Activated CD4-positive, alpha-beta T cell treated with anti-CD3 and anti-CD28 coated beads, Interleukin-2, amount 50 U/mL, for 48 hours (primary cell): ENCODE measurements around the gene IGSF9.
"Not testable (repeated sequence)": the region's sequence is repeated elsewhere in the genome, so short reads cannot be mapped to it uniquely, and the experiment has no call there.

Experiments used
- DNase-seq, 2 experiments: peaks; one replicate each; pipeline ENCODE4 v3.0.0-alpha.2; 2020

Gene IGSF9

DNA sequence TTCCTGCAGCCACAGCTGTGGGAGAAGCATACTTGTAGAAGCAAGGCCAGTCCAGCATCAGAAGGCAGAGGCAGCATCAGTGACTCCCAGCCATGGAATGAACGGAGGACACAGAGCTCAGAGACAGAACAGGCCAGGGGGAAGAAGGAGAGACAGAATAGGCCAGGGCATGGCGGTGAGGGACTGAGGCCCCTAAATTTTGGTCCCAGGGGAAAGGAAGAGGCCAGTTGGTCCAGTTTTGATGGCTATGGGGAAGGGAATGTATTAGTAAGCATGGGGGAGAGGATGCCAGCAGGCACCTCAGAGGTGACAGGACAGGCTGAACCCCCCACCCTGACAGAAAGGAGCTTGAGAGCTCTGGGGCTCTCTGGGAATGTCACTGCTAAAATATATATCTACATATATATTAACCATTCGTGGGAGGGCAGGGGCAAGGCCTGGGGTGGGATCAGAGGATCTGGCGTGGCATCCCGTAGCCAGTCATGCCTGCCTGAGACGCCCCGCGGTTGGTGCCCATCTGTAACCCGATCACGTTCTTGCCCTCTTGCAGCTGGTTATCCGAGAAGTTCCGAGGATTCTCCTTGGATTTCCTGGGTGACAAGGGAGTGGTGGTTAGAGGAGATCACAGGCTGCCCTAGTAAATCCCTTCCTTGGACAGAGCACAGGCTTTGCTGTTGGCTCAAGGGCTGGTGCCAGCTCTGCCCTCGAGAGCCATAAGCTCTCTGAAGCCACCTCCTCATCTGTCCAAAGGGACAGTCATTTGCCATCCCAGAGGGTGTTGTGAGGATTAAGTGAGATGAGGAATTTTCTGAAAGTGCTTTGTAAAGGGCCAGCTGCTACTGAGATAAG, 26.8 kb downstream of the IGSF9 start:
- no peak for DNase-seq

DNA sequence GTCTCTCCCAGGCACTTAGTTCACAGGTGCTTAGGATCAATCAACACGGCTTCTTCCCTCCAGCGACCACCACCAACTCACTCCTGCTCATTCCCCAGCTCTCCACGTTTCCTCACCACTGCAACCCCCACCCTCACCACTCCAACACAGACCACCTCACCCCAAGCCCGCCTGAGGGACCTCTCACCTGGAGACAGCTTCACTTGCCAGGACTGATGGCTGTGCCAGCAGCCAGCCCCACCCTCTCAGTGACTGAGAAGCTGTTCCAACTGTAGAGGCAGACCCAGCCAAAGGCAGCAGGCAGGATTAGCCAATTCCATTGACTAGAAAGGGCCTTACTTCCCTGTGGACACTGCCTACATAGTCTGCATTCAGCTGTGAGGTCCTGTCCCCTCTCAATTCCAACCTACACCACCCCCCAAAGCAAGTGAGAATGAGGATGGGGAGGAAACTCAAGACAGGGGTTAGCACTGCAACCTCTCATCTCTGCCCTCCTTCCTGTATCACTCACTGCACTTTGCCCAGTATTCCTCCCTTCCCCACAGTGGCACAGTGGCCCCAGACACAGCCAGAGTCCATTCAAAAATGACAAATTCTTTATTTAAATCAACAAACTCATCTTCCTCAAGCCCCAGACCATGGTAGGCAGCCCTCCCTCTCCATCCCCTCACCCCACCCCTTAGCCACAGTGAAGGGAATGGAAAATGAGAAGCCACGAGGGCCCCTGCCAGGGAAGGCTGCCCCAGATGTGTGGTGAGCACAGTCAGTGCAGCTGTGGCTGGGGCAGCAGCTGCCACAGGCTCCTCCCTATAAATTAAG, 27.7 kb downstream of the IGSF9 start:
- DNase-seq = no peak

DNA sequence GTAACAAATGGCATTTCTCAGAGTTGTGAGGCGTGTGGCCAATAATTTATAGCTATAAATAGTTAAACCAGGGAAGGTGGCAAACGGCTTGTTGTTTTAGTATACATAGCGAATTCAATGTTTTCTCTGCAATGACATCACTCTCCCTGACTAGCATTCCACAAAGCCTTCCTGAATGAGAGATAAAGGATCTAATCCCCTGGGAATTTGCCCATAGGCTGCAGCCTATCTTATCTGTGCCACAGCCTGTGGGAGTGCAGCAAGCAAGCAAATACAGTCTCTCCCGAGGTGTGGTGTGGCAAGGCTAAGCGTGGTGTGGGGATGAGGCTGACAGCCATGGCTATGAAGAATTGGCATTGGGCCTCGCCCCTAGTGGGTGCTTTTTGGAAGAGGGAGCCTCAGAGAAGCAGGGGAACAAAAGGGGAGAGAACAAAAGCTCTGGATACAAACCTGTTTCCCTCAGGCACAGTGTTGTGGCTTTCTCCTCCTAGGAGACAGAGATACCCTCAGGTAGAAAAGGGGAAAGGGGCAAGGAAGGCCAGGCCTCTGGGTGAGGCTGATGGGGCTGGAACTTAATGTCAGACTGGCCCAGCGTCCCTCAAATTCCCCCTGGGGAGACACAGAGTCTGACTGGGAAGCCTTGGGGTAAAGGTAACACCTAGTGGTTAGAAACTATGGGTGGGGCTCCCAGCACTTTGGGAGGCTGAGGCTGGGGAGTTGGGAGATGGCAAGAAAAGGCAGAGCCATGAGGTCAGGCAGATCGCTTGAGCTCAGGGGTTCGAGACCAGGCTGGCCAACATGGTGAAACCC, 29.0 kb downstream of the IGSF9 start:
- DNase-seq = no peak

DNA sequence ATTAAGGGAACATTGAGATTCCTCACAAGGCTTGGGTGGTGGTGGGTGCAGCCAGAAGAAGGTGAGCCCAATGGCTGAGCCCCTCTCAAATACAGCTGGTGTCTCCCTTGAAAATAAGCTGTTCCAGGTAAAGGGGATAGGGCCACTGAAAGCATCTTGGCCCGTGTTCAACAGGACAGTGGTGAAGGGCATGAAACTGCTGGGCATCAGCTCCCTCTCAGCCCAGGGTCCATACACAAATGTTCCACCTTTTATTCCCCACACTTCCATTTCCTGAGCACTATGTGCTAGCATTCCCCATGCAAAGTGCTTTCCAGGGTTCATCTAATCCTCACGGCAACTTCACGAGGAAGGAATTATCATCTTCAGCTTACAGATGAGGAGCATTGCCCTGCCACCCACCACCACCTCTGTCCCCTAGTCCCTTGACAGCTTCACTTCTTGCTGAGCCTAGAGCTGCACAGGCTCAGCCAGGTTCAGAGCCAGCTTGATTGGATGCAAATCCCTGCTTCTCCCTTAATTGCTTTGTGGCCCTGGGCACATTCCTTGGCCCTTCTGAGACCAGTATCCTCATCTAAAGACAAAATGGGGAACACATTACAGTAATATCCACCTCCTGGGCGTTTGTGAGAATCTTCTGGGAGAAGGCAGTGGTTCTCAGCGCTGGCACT, 29.7 kb downstream of the IGSF9 start:
- DNase-seq = no peak

DNA sequence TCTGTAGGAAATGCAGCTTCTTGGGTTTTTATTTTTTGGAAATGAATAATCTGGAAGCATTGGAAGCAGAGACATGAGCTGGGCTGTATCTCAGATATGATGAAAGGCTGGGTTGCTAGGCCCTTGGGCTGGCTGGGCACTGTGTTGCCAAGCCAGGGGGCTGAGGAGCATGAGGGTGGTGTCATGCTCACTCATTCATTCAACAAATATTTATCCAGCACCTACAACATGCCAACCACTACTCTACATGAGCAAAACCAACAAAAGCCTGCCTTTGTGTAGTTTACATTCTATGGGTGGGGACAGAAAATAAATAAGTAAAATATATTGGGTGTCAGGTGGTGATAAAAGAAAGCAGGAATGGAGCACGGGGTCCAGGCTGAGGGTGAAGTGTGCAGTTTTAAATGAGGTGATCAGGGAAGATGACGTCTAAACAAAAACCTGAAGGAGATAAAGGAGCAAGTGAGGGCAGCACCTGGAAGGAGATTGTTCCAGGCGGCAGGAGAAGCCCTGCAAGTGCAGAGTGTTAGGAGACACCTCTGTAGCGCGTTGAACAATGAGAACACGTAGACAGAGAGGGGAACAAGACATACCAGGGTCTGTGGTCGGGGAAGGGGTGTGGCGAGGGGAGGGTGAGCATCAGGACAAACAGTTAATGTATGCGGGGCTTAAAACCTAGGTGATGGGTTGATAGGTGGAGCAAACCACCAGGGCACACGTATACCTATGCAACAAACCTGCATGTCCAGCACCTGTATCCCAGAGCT, 31.0 kb downstream of the IGSF9 start:
- DNase-seq = no peak

DNA sequence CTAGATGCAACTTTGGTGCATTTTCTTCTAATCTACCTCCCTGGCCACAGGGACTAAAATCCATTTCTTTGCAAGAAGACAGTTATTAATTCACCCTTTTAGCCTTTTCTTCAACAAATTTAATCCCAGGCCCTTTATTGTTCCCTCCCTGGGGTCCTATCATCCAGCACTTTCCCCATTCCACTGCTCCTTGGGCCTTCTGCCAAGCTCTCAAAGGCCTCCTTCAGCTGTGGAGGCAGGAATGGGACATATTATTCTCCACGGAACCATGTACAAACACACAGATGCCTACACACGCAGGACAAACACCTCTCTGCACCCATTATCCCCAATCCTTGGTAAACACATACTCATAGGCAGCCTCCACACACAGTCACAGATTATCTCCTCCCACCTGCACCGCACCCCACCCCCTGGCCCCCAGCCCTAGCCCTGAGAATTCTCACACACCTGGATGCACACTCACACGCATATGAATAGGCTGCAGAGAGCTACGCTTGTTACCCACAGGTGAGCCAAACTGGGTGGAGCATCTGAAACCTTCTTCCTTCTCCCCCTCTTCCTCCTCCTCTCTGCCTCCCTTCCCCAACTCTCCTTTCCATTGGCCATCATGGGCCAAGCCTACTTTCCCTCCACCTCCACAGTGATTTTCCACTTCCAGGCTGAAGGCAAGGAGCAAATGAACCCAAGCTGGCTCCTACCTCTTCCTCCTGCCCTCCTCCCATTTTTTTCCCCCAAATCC, 31.8 kb downstream of the IGSF9 start:
- no peak for DNase-seq

DNA sequence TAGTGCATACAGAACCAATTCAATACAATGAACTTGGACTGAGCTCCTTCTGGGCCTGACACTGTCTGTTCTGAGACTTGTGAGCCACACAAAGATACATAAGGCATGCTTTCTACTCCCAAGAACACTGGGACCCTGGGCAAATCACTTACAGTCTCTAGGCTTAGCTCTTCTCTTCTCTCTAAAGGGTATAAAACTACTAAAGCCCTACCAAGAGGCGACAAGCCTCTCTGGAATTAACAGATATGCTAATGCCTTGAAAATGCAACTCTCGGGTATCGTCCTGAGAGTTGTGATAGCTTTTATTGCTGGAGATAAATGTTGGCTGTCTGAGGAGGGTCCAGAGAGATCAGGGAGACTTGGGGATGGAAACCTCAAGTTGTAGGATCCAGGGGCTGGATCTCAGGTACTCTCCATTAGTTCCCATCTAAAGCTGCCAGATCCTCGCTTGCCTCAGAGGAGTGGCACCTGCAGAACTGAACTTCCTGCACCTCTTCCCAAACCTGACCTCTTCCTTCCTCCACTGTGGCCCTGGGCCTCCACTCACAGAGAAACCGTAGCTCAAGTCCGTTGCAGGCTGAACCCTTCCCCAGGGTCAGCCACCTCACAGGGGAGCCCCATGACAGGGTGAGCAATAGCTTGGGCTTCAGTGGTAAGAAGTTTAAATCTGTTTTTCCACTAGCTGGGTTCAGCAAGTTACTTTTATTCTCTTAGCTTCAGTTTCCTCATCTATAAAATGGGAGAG, 33.9 kb downstream of the IGSF9 start:
- peak; percentile 16 to 35 for DNase-seq

DNA sequence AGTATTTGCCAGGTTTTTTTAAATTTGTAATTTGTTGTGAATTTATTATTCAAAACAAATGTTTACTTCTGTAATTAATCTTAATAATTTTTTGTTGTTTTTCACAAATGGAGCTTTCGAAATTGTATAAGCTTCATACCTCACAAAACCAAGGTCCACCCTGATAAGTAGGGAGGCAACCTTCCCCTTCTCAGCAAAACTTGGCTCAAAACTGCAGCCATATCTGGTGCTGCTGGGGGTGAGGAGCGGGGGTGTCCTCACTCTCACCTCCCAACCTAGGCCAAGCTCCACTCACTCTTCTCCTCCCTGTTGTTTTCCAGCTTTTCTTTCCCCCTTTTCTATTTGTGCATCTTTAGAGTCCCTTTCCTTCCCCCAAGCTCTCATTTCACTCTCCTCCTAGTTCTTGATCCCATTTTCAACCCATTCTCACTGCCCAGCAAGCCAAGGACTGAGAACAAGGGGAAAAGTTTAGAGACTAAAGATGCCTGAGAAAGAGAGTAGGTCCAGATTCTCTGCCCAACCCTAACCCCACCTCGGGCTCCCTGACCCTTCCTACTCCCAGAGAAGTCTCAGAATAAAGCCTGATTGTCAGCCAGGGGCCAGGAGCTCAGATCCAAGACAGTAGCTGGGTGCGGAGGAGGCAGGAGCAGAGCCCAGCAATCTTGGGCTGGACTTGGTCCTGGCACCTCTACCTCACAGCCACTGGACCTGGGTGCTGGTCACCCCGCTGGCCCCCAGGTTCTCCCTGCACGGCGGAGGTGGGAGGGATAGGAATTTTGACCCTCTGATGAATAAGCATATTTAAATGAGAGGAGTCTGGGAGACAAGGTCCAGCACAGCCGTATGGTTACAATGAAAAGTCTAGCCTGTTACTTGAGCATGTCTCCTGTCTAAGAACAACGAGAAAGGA, 37.1 kb downstream of the IGSF9 start:
- no peak for DNase-seq

DNA sequence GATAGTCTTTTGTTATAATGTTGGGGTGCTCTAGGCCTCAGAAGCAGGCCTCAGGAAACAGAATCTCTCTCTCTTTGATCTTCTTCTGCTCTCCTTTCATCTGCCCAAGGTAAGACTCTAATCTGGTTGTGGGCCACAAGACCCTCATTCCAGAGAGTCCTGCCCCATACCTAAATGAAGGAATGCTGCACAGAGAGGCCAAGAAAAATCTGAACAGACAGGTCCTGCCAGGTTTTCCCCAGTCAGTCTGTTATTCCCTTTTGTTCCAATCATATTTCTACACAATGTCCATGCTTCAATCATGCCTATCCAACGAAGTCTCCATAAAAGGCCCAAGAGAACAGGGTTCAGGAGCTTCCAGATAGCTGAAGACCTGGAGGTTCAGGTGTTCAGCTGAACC, 38.5 kb downstream of the IGSF9 start:
- no peak for DNase-seq

DNA sequence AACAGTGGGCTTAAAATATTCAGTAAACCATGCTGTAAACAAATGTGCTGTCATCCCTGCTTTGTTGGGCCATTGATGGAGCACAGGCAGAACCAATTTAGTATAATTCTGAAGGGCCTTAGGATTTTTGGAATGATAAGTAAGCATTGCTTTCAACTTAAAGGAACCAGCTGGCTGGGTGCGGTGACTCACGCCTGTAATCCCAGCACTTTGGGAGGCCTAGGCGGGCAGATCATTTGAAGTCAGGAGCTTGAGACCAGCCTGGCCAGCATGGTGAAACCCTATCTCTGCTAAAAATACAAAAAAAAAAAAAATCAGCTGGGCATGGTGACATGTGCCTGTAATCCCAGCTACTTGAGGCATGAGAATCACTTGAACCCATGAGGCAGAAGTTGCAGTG, 41.4 kb downstream of the IGSF9 start:
- DNase-seq = not testable (repeated sequence)

DNA sequence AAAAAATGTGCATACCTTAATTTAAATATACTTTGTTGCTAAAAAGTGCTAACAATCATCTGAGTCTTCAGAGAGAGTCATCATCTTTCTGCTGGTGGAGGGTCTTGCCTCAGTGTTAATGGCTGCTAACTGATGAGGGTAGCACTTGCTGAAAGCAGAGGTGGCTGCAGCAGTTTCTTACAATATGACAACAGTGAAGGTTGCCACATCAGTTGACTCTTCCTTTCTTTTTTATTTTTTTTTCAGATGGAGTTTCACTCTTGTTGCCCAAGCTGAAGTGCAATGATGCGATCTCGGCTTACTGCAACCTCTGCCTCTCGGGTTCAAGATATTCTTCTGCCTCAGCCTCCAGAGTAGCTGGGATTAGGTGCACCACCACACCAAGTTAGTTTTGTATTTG, 42.9 kb downstream of the IGSF9 start:
- no peak for DNase-seq

DNA sequence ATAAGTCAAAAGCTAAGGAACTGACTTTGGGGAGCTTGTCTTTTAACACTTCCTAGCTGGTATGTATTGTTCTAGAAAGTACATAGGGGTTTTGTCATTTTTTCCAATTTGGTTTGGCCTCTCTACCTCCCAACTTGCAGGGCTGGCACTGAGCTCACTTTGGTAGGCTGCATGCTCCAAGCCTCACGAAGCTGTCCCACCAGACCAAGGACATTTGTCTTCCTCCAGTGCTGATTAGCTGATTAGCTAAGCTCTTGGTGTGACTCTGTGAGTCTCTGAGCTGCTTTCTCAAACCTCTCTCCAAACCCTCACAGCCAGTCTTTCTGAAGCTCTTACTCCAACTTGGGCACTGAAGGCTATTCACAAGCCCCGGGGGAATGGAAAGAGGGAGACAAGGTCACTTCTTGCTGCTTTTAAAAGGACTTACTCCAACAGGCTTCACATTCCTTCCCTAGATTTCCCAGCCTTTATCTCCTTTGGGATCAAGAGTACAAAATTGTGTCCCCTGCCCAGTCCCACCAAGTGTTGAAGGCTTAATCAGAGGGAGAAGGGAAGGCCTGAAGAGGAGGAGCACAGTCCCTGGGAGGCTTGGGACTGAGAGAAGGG, 44.6 kb downstream of the IGSF9 start:
- no peak for DNase-seq

DNA sequence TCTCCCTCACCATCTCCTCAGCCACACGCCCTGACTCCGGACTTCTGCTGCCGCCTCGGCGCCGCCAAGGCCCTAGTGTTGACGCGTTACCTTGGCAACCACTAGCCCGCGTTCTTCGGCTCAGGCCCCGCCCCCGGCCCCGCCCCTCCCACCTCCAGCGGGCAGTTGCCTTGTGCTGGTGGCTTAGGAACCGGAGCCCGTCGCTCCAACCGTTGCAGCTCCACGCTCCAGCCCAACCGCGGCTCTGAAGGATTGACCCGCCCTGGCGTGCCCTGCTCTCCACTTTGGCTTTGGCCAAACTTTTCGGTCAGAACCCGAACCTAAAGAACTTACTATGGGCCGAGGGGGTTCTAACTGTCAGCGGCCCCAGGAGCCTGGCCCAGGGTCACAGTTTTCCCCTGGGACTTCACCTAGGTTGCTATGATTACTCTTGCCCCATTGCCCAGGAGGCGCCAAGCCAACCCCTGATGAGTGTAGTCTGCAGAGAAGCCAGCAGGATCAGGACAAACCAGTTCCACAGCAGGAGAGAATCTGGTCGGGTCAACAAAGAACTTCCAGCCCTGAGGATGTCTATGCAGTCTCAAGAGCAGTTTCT, 45.2 kb downstream of the IGSF9 start, which contains the start of gene CFAP45:
TSS of gene CFAP45 (minus strand) at position 80 of the 595 bp plus-strand sequence. CDS start at position 13, 67 bp downstream.
- no peak for DNase-seq

DNA sequence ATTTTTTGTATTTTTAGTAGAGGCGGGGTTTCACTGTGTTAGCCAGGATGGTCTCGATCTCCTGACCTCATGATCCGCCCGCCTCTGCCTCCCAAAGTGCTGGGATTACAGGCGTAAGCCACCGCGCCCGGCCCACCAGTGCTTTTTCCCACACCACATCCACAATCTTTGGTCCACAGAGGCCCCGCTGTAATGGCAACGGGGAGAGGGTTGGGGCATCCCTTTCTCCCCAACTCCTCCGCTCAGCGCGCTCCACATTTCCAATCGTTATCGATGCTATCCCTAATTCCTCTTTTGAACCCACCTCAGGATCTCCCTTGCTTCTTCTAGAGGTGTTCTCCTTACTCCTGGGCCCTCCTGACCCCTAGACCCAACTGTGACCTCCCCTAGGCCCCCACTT, 45.8 kb downstream of the IGSF9 start:
- not testable (repeated sequence) for DNase-seq

DNA sequence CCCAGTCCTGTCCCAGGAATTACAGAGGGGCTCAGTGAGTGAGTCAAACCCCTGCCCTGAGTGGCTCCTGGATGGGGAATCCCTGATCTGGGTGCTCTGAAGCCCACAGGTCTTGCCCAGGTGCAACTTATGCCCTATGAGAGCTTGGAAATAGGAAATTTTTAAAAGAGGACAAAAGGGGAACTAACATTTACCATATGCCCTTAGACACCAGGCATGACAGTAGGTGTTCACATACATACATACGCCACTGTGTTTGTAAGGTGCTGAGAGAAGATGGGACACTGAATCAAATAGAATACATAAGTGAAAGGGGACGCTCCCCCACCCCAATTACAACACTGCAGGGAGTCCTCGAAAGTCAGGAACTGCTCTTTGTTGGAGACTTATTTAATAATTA, 46.9 kb downstream of the IGSF9 start:
- DNase-seq = no peak

DNA sequence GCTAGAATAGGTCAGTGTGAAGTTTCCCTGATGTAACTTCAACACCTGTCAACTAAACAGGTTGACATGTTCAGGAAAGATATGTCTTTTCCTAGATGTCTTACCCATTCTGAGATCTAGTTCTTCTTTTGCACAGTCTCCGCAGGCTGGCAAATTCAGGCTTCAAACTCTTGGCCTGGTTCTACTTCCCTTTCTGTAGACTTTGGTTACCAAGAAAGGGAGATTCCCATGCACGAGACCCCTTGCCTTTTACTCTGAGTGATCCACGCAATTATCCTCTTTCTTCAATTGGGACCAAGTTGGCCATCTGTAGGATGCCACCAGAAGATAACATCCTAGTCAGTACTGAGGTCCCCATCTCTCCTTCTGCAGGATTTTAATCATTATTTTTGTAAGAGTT, 47.5 kb downstream of the IGSF9 start:
- no peak for DNase-seq

DNA sequence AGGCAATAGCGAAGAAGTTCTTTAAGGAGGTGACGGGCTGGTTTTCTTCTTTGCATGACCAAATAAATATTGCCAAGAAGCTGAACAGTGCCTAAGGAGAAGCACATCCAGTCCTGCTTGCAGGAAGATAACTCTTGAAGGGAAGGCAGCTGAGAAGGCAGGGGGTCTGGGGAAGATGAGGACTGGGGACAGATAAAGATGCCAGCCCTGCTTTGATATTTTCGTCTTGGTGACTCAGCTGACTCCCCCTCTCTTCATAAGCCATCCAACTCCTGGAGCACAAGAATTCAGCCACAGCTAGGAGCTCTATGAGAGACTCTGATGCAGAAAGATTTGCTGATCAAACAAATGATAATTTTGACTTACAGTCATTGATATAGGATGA, 48.9 kb downstream of the IGSF9 start:
- DNase-seq = no peak

DNA sequence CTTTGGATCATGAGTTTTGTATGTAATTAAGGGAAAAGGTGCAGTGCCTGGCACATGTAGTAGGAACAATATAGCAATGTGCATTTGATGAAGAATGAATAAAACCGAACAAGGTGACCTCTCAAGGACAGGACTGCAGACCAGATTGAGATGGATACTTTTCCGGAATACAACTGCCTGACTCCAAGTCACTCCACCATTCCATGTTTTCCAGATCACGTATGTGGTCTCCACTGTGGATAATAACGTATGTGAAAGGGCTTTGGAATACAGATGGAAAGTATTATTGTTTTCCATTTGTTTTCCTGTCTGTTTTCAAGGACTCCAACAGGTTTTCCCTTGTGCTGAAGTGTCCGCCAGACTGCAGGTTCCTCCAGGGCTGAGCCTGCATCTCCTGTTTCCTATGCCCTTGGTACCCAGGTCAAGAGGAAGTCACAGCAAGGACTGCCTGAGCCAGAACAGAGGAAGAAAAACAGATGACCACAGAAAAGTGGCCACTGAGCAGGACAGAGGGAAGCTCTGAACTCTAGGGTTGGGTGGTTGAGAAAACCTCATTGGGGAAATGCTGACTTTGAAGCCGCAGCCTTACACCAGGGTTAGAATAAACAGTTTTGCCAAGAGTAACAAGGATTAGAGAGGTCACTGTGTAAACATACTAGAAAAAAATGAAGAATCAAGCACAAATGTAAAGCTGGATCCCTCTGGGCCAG, 49.4 kb downstream of the IGSF9 start:
- DNase-seq = no peak
